Prostate gland (tissue), 2 donors: Measurements from ENCODE around the gene ATP2C2. TPM values are rescaled to one million over a fixed set of nuclear protein-coding genes. Genes with fewer than 3 reads are reported as not detected.

Experiments used
- DNase-seq: peaks from one replicate; pipeline ENCODE4 v3.0.0-alpha.2; 2019; ENCODE audit warnings: low spot score
- H3K27ac ChIP-seq, 2 donors: fragments of 200-600 bp; sonication (generic); 2 replicates each; pipeline ENCODE4 v1.5.1; 2017 to 2019
- H3K27me3 ChIP-seq: fragments of 200-600 bp; sonication (generic); replicated peaks from 2 replicates; pipeline ENCODE4 v1.5.1; 2019; ENCODE audit not compliant: insufficient read depth
- H3K36me3 ChIP-seq, 2 donors: fragments of 200-600 bp; sonication (generic); 1 replicate in 1 of 2; 2 replicates in 1 of 2; pipeline versions ENCODE4 v1.5.1 to v1.8.1; 2017 to 2019
- H3K4me1 ChIP-seq: fragments of 200-600 bp; sonication (generic); replicated peaks from 2 replicates; pipeline ENCODE4 v1.5.1; 2019
- H3K4me3 ChIP-seq, 2 donors: fragments of 200-600 bp; sonication (generic); 2 replicates each; pipeline ENCODE4 v1.5.1; 2017 to 2019
- H3K9me3 ChIP-seq: fragments of 200-600 bp; sonication (generic); 2 replicates; pipeline ENCODE4 v1.5.1; 2017
- CTCF ChIP-seq, 4 experiments: fragments of 200-600 bp in 2 of 4; fragments of 450-650 bp in 2 of 4; sonication (generic) in 2 of 4; IDR thresholded peaks; 1 replicate in 3 of 4; 2 replicates in 1 of 4; pipeline ENCODE4 v1.5.1; 2016 to 2019; ENCODE audit warnings: antibody characterized with exemption in 4 of 4, mild to moderate bottlenecking in 2 of 4, moderate library complexity in 2 of 4
- POLR2A ChIP-seq: fragments of 450-650 bp; IDR thresholded peaks from one replicate; pipeline ENCODE4 v1.6.1; 2016; ENCODE audit warnings: antibody characterized with exemption, mild to moderate bottlenecking
- POLR2AphosphoS5 ChIP-seq: sonication (generic); formaldehyde crosslinking; IDR thresholded peaks from one replicate; pipeline ENCODE4 v1.6.1; 2017; ENCODE audit warnings: antibody characterized with exemption
- WGBS: methylation state at CpG from one replicate; pipeline ENCODE4 v1.1.5; 2018; 5-methylcytosine and 5-hydroxymethylcytosine counted together
- intact Hi-C: fragments of 100-400 bp; cut with DNase I; formaldehyde crosslinking; loops from one replicate; pipeline ENCODE4 v1.14.2; 2022
- total RNA-seq, 2 donors: library from RNA; depleted of rRNA; stranded (reverse); fragments of >200 nt; gene quantifications; one replicate each; pipeline ENCODE4 v1.1.0, GENCODE V29; 2016

ATP2C2 gene
- total RNA-seq, 2 donors from 2014 or later: 43.7 to 56.1 TPM

- H3K27ac ChIP-seq: no peak overlapping the region
- intact Hi-C loops: no loop called here
These were observed 16.7 kb upstream of the ATP2C2 start for GRCh38 chr16:84351630-84352029.

GRCh38 chr16:84354306-84354705 is 14.0 kb upstream of the ATP2C2 start:
- no peak overlapping the region for H3K27ac ChIP-seq
- no peaks in the 10 kb centered on the region for H3K4me1 ChIP-seq
- TF ChIP-seq POLR2A: no peak
- TF ChIP-seq CTCF (IDR thresholded peaks at IDR 0.05): no peak
- no peak for TF ChIP-seq POLR2AphosphoS5
- no peaks in the 10 kb centered on the region for H3K27me3 ChIP-seq
- H3K9me3 ChIP-seq: no peaks in the 10 kb centered on the region
- 93% methylated on average over 6 of the region's 6 CpGs for WGBS
- H3K36me3 ChIP-seq: no peaks in the 10 kb centered on the region
- H3K4me3 ChIP-seq: no peak overlapping the region
- no peak for DNase-seq
- intact Hi-C loops: no loop called here

More at GRCh38 chr16:84351630-84352029, 16.7 kb upstream of the ATP2C2 start:
- Histone ChIP-seq H3K4me3 (no peak overlapping the region), H3K36me3 (no peaks in the 10 kb centered on the region), H3K27me3 (no peaks in the 10 kb centered on the region), H3K9me3 (no peaks in the 10 kb centered on the region), H3K4me1 (no peaks in the 10 kb centered on the region)
- no peak for DNase-seq
- 94% methylated on average over 8 of the region's 8 CpGs for WGBS
- TF ChIP-seq POLR2AphosphoS5: no peak
- no peak for TF ChIP-seq POLR2A
- no peak for TF ChIP-seq CTCF (IDR thresholded peaks at IDR 0.05)

- Histone ChIP-seq H3K27me3 (no peaks in the 10 kb centered on the region), H3K9me3 (no peaks in the 10 kb centered on the region), H3K4me1 (no peaks in the 10 kb centered on the region), H3K4me3 (no peak overlapping the region), H3K36me3 (no peaks in the 10 kb centered on the region), H3K27ac (no peak overlapping the region)
- TF ChIP-seq CTCF (IDR thresholded peaks at IDR 0.05): no peak
- TF ChIP-seq POLR2AphosphoS5: no peak
- no peak for TF ChIP-seq POLR2A
- no peak for DNase-seq
- intact Hi-C loops: no loop called here
- 89% methylated on average over 2 of the region's 2 CpGs for WGBS
These were observed 13.2 kb upstream of the ATP2C2 start for GRCh38 chr16:84355149-84355548.

GRCh38 chr16:84356176-84356575 is 12.2 kb upstream of the ATP2C2 start:
- no peak for DNase-seq
- no peaks in the 10 kb centered on the region for H3K4me1 ChIP-seq
- H3K27ac ChIP-seq: peak overlapping the region; percentile 54 to 70
- WGBS: 56% methylated on average over 10 of the region's 10 CpGs
- no peak overlapping the region for H3K4me3 ChIP-seq
- intact Hi-C loops: no loop called here
- no peak for TF ChIP-seq POLR2A
- TF ChIP-seq CTCF (IDR thresholded peaks at IDR 0.05): no peak
- no peak for TF ChIP-seq POLR2AphosphoS5
- no peaks in the 10 kb centered on the region for H3K36me3 ChIP-seq
- no peaks in the 10 kb centered on the region for H3K9me3 ChIP-seq
- no peaks in the 10 kb centered on the region for H3K27me3 ChIP-seq

GRCh38 chr16:84356591-84357116 is 11.7 kb upstream of the ATP2C2 start:
- 40% methylated on average over 11 of the region's 11 CpGs for WGBS
- intact Hi-C loops: no loop called here
- TF ChIP-seq POLR2A (no peak), POLR2AphosphoS5 (peak; percentile 83)
- H3K4me1 ChIP-seq: no peaks in the 10 kb centered on the region
- H3K36me3 ChIP-seq: no peaks in the 10 kb centered on the region
- H3K27me3 ChIP-seq: no peaks in the 10 kb centered on the region
- no peak overlapping the region for H3K4me3 ChIP-seq
- peak overlapping the region; percentile 55 to 70 for H3K27ac ChIP-seq
- H3K9me3 ChIP-seq: no peaks in the 10 kb centered on the region
- DNase-seq: peak; percentile 88
